ENCODE measurements around the gene SMG9. TPM values are rescaled to one million over a fixed set of nuclear protein-coding genes. Genes with fewer than 3 reads are reported as not detected.

The SMG9 gene
- total RNA-seq, 1 experiment from 2014 or later = 76.0 TPM

DNA sequence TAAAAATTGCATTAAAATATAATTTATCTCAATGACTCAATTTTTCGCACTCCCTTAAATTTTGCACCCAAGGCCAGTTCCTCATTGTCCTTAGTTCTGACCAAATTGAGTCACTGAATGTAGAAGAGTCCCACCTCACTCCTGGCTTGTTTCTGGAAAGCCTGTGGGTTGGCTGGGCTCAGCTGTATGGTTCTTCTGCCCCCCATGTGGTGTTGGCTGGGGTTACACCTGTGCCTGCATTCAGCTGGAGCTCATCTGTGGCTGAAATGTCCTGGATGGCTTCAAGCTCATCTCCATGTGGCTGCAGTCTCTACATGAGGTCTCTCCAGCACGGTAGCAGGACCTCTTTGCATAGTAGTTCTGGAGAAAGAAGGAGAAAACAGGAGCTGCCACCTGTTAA is 46.0 kb downstream of the SMG9 start:
- POLR2A ChIA-PET = interaction anchor here (1.6 kb wide), 1 partner anchor 16 kb away, joined by 5 read pairs; no protein-coding TSS in a partner anchor
- peaks cover 7% of the 10 kb centered on the region for H3K4me1 Mint-ChIP-seq (ENCODE audit: insufficient read depth, unreplicated experiment)
- TF ChIP-seq, protein P1, sequence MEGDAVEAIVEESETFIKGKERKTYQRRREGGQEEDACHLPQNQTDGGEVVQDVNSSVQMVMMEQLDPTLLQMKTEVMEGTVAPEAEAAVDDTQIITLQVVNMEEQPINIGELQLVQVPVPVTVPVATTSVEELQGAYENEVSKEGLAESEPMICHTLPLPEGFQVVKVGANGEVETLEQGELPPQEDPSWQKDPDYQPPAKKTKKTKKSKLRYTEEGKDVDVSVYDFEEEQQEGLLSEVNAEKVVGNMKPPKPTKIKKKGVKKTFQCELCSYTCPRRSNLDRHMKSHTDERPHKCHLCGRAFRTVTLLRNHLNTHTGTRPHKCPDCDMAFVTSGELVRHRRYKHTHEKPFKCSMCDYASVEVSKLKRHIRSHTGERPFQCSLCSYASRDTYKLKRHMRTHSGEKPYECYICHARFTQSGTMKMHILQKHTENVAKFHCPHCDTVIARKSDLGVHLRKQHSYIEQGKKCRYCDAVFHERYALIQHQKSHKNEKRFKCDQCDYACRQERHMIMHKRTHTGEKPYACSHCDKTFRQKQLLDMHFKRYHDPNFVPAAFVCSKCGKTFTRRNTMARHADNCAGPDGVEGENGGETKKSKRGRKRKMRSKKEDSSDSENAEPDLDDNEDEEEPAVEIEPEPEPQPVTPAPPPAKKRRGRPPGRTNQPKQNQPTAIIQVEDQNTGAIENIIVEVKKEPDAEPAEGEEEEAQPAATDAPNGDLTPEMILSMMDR (IDR thresholded peaks at IDR 0.05; ENCODE audit: unreplicated experiment) = no peak
- H3K27ac Mint-ChIP-seq (ENCODE audit: low read depth, unreplicated experiment) = no peak overlapping the region
- H3K27me3 Mint-ChIP-seq (ENCODE audit: insufficient read depth, unreplicated experiment) = no peaks in the 10 kb centered on the region
- H3K36me3 Mint-ChIP-seq (ENCODE audit: insufficient read depth, unreplicated experiment) = no peaks in the 10 kb centered on the region
- BruUV-seq (replicated peaks) = no TSS peak
- intact Hi-C loops (cut with micrococcal nuclease) = no loop called here
- CTCF ChIA-PET = interaction anchor here (0.5 kb wide), 1 partner anchor 1797 kb away, joined by 4 read pairs; no protein-coding TSS in a partner anchor
- H3K9me3 Mint-ChIP-seq (ENCODE audit: unreplicated experiment) = no peaks in the 10 kb centered on the region
- H3K4me3 Mint-ChIP-seq (ENCODE audit: unreplicated experiment) = no peak overlapping the region
- no peak for DNase-seq (ENCODE audit: unreplicated experiment)

DNA sequence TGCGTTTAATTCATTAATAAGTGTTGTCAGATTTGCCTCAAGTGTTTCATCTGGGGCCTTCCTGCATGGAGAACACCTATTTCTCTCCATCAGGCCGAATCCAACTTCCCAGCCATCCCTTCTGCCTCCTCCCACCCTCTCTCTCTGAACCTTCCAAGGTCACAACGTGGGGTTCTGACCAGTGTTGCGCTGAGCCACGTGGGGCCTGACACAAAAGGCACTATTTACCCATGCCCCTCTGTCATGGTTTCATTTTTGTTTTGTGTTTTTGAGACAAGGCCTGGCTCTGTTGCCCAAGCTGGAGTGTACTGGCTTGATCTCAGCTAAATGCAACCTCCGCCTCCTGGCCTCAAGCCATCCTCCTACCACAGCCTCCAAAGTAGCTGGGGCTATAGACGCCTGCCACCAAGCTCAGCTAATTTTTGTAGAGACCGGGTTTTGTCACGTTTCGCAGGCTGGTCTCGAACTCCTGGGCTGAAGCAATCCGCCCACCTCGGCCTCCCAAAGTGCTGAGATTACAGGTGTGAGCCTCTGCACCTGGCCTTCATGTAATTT is 47.5 kb downstream of the SMG9 start:
- DNase-seq (ENCODE audit: unreplicated experiment) = no peak
- Mint-ChIP-seq H3K9me3 (ENCODE audit: unreplicated experiment) (no peaks in the 10 kb centered on the region), H3K4me1 (ENCODE audit: insufficient read depth, unreplicated experiment) (peaks cover 13% of the 10 kb centered on the region), H3K36me3 (ENCODE audit: insufficient read depth, unreplicated experiment) (no peaks in the 10 kb centered on the region), H3K4me3 (ENCODE audit: unreplicated experiment) (no peak overlapping the region), H3K27ac (ENCODE audit: low read depth, unreplicated experiment) (no peak overlapping the region), H3K27me3 (ENCODE audit: insufficient read depth, unreplicated experiment) (no peaks in the 10 kb centered on the region)
- TF ChIP-seq, protein P1 (IDR thresholded peaks at IDR 0.05; ENCODE audit: unreplicated experiment) = no peak
- BruUV-seq (replicated peaks) = no TSS peak
- CTCF ChIA-PET = interaction anchor here (0.6 to 0.7 kb wide), 2 partner anchors 19 to 63 kb away, joined by 3 read pairs; no protein-coding TSS in a partner anchor
- intact Hi-C loops (cut with micrococcal nuclease) = no loop called here
- POLR2A ChIA-PET = interaction anchor here (0.7 to 1.6 kb wide), 2 partner anchors 18 to 24 kb away, joined by 4 to 5 read pairs; no protein-coding TSS in a partner anchor

DNA sequence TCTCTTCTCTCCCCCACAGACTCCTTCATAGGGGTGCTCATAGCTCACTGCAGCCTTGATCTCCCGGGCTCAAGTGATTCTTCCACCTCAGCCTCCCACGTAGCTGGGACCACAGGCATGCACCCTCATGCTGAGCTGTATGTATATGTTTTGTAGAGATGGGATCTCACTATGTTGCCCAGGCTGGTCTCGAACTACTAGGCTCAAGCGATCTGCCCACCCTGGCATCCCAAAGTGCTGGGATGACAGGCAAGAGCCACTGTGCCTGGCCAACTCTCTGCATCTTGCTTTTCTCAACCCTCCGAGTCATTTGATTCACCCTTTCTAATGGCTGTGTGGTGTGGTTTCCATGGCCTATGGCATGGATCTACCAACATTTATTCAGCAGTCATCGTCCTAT is 49.0 kb downstream of the SMG9 start:
- POLR2A ChIA-PET = no interaction called here

DNA sequence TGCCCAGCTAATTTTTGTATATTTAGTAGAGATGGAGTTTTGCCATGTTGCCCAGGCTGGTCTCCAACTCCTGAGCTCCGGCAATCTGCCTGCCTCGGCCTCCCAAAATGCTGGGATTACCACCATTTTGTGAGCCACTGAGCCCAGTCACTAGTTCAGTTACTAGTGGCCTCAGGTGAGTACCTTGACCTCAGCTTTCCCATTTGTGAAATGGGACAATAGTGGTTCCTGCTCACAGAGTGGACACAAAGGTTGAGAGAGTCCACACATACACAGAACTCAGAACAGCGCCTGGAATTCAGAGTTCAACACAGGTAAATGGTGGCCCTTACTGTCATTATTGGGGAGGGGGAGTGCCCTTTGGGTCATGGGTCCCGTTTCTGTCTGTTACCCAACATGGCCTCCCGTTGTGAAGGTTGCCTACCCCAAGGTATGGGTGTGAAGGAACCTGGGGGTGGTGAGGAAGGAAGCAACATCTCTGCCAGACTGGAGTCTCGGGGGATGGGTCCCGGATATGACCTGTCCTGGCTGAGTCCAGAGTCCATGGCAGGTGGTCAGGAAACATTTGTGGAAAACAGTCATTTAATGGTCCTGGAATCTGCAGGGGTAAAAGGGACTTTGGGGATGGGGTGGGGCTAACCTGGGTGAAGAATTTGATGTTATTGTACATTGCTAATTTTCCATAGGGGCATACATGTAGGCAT is 50.6 kb downstream of the SMG9 start:
- intact Hi-C loops (cut with micrococcal nuclease) = no loop called here
- DNase-seq (ENCODE audit: unreplicated experiment) = no peak
- ChIA-PET CTCF (no interaction called here), POLR2A (interaction anchor here (1.0 to 1.2 kb wide), 2 partner anchors 10 to 36 kb away, joined by 3 read pairs; no protein-coding TSS in a partner anchor)
- no TSS peak for BruUV-seq (replicated peaks)
- Mint-ChIP-seq H3K4me1 (ENCODE audit: insufficient read depth, unreplicated experiment) (peaks cover 23% of the 10 kb centered on the region), H3K9me3 (ENCODE audit: unreplicated experiment) (no peaks in the 10 kb centered on the region), H3K27ac (ENCODE audit: low read depth, unreplicated experiment) (no peak overlapping the region), H3K36me3 (ENCODE audit: insufficient read depth, unreplicated experiment) (no peaks in the 10 kb centered on the region), H3K4me3 (ENCODE audit: unreplicated experiment) (no peak overlapping the region), H3K27me3 (ENCODE audit: insufficient read depth, unreplicated experiment) (no peaks in the 10 kb centered on the region)
- TF ChIP-seq, protein P1 (IDR thresholded peaks at IDR 0.05; ENCODE audit: unreplicated experiment) = no peak

More for the DNA sequence above, 49.0 kb downstream of the SMG9 start:
- no peak overlapping the region for H3K27ac Mint-ChIP-seq (ENCODE audit: low read depth, unreplicated experiment)
- TF ChIP-seq, protein P1 (IDR thresholded peaks at IDR 0.05; ENCODE audit: unreplicated experiment) = no peak
- CTCF ChIA-PET = no interaction called here
- H3K36me3 Mint-ChIP-seq (ENCODE audit: insufficient read depth, unreplicated experiment) = no peaks in the 10 kb centered on the region
- BruUV-seq (replicated peaks) = no TSS peak
- H3K9me3 Mint-ChIP-seq (ENCODE audit: unreplicated experiment) = no peaks in the 10 kb centered on the region
- peaks cover 14% of the 10 kb centered on the region for H3K4me1 Mint-ChIP-seq (ENCODE audit: insufficient read depth, unreplicated experiment)
- DNase-seq (ENCODE audit: unreplicated experiment) = no peak
- H3K27me3 Mint-ChIP-seq (ENCODE audit: insufficient read depth, unreplicated experiment) = no peaks in the 10 kb centered on the region
- intact Hi-C loops (cut with micrococcal nuclease) = no loop called here
- no peak overlapping the region for H3K4me3 Mint-ChIP-seq (ENCODE audit: unreplicated experiment)
